Endodermal cell (in vitro differentiated cells): ENCODE measurements around the gene PPIP5K1. TPM values are rescaled to one million over a fixed set of nuclear protein-coding genes. Genes with fewer than 3 reads are reported as not detected.

ENCODE experiments used
- DNase-seq: peaks from one replicate; pipeline ENCODE4 v3.0.0-alpha.2; 2017
- H3K27ac ChIP-seq: 2 replicates; pipeline ENCODE4 v1.5.1; 2013; ENCODE audit warnings: mild to moderate bottlenecking, low read depth, low read length, moderate library complexity
- H3K27me3 ChIP-seq: 2 replicates; pipeline ENCODE4 v1.6.1; 2013; ENCODE audit warnings: mild to moderate bottlenecking, low read length, moderate library complexity; ENCODE audit not compliant: insufficient read depth, control insufficient read depth, poor library complexity, severe bottlenecking
- H3K36me3 ChIP-seq: 2 replicates; pipeline ENCODE4 v1.7.0; 2013; ENCODE audit warnings: mild to moderate bottlenecking, low read length, moderate library complexity; ENCODE audit not compliant: control insufficient read depth, insufficient read depth
- H3K4me1 ChIP-seq: one replicate; pipeline ENCODE4 v1.7.0; 2013; ENCODE audit warnings: low read length; ENCODE audit not compliant: control insufficient read depth, insufficient read depth
- H3K4me3 ChIP-seq: 2 replicates; pipeline ENCODE4 v1.5.1; 2013; ENCODE audit warnings: mild to moderate bottlenecking, low read length, moderate library complexity
- H3K9ac ChIP-seq: 2 replicates; pipeline ENCODE4 v1.6.1; 2013; ENCODE audit warnings: mild to moderate bottlenecking, low read length, moderate library complexity; ENCODE audit not compliant: poor library complexity, severe bottlenecking; ENCODE audit errors: extremely low read depth
- H3K9me3 ChIP-seq: 2 replicates; pipeline ENCODE4 v1.6.1; 2013; ENCODE audit warnings: mild to moderate bottlenecking, low read length, moderate library complexity; ENCODE audit not compliant: control insufficient read depth
- H3K27ac Mint-ChIP-seq: 2 replicates; pipeline ENCODE4 v1.8.0; 2020; ENCODE audit warnings: mixed read lengths
- H3K27me3 Mint-ChIP-seq: 2 replicates; pipeline ENCODE4 v1.8.0; 2021; ENCODE audit warnings: mild to moderate bottlenecking, mixed read lengths; ENCODE audit not compliant: insufficient read depth
- H3K36me3 Mint-ChIP-seq: 2 replicates; pipeline ENCODE4 v1.8.0; 2020; ENCODE audit warnings: low read depth, mixed read lengths
- H3K4me1 Mint-ChIP-seq: 2 replicates; pipeline ENCODE4 v1.8.0; 2020; ENCODE audit warnings: mixed read lengths
- H3K4me3 Mint-ChIP-seq: 2 replicates; pipeline ENCODE4 v1.8.0; 2020; ENCODE audit warnings: mild to moderate bottlenecking, moderate library complexity, mixed read lengths
- H3K9me3 Mint-ChIP-seq: 2 replicates; pipeline ENCODE4 v1.8.0; 2020; ENCODE audit warnings: mild to moderate bottlenecking, mixed read lengths
- CTCF ChIP-seq: fragments of 200-600 bp; sonication (generic); conservative IDR thresholded peaks from 2 replicates; pipeline ENCODE4 v1.5.0; 2021; ENCODE audit warnings: antibody characterized with exemption, mild to moderate bottlenecking
- WGBS, 2 experiments: methylation state at CpG; one replicate each; pipeline versions ENCODE4 v1.1.5 to v1.1.7; 2013; ENCODE audit warnings: missing lambda C conversion rate in 2 of 2, mixed read lengths in 1 of 2; ENCODE audit not compliant: insufficient coverage in 1 of 2, insufficient read length in 1 of 2; 5-methylcytosine and 5-hydroxymethylcytosine counted together
- total RNA-seq, 2 donors: library from RNA; stranded (reverse); fragmentation: NEBNext Ultra II Directional in 1 of 2; extraction: Animal tissue kit (Norgen Biotek cat#: 25700) in 1 of 2; gene quantifications; 2 replicates in 1 of 2; 3 replicates in 1 of 2; pipeline ENCODE4 v1.2.1, GENCODE V29; 2021

The PPIP5K1 gene
- total RNA-seq, 2 donors from 2014 or later = 3.3 to 16.0 TPM

GRCh38 chr15:43498990-43499389 lies 91.0 kb downstream of the PPIP5K1 start:
- Mint-ChIP-seq H3K4me3 (no peak overlapping the region), H3K4me1 (peaks cover 7% of the 10 kb centered on the region), H3K36me3 (no peaks in the 10 kb centered on the region), H3K27me3 (peaks cover 2% of the 10 kb centered on the region), H3K9me3 (no peaks in the 10 kb centered on the region), H3K27ac (no peak overlapping the region)
- H3K9ac ChIP-seq = no peak overlapping the region
- H3K36me3 ChIP-seq = no peaks in the 10 kb centered on the region
- no peaks in the 10 kb centered on the region for H3K4me1 ChIP-seq
- no peaks in the 10 kb centered on the region for H3K9me3 ChIP-seq
- no peak overlapping the region for H3K27ac ChIP-seq
- TF ChIP-seq CTCF = no peak
- no peak overlapping the region for H3K4me3 ChIP-seq
- no peak for DNase-seq
- WGBS, 2 experiments = 85% methylated on average over 3 of the region's 3 CpGs; no CpG with 5 or more reads in 1 of the 2 experiments
- no peaks in the 10 kb centered on the region for H3K27me3 ChIP-seq

- peaks cover 26% of the 10 kb centered on the region for H3K36me3 Mint-ChIP-seq
- H3K4me1 ChIP-seq = no peaks in the 10 kb centered on the region
- H3K9ac ChIP-seq = peak overlapping the region; percentile 96
- H3K27ac Mint-ChIP-seq = peak overlapping the region; percentile 100
- H3K36me3 ChIP-seq = peaks cover 22% of the 10 kb centered on the region
- WGBS, 2 experiments = 80 to 90% methylated on average over 5 to 7 of the region's 7 CpGs
- H3K27me3 ChIP-seq = no peaks in the 10 kb centered on the region
- no peak for TF ChIP-seq CTCF
- peak overlapping the region; percentile 83 for H3K27ac ChIP-seq
- H3K9me3 Mint-ChIP-seq = no peaks in the 10 kb centered on the region
- H3K4me1 Mint-ChIP-seq = peaks cover 26% of the 10 kb centered on the region
- H3K9me3 ChIP-seq = no peaks in the 10 kb centered on the region
- peak overlapping the region; percentile 90 for H3K4me3 ChIP-seq
- H3K27me3 Mint-ChIP-seq = peaks cover 2% of the 10 kb centered on the region
- H3K4me3 Mint-ChIP-seq = peak overlapping the region; percentile 98
- DNase-seq = no peak
Measured at GRCh38 chr15:43493703-43494472, 96.1 kb downstream of the PPIP5K1 start.

- Mint-ChIP-seq H3K4me3 (peak within 1 kb of the TSS; percentile 98), H3K4me1 (peaks cover 26% of the 10 kb centered on the region), H3K36me3 (peaks cover 36% of the 10 kb centered on the region), H3K27me3 (peaks cover 2% of the 10 kb centered on the region), H3K9me3 (no peaks in the 10 kb centered on the region), H3K27ac (peak within 1 kb of the TSS; percentile 100)
- peak within 1 kb of the TSS; percentile 97 for H3K27ac ChIP-seq
- WGBS, 2 experiments = 1 to 2% methylated on average over 19 to 54 of the region's 54 CpGs
- peak within 1 kb of the TSS; percentile 96 for H3K9ac ChIP-seq
- no peaks in the 10 kb centered on the region for H3K27me3 ChIP-seq
- peak within 1 kb of the TSS; percentile 90 for H3K4me3 ChIP-seq
- no peaks in the 10 kb centered on the region for H3K4me1 ChIP-seq
- H3K9me3 ChIP-seq = no peaks in the 10 kb centered on the region
- no peak for TF ChIP-seq CTCF
- peak; percentile 99 for DNase-seq
- peaks cover 31% of the 10 kb centered on the region for H3K36me3 ChIP-seq
Measured at GRCh38 chr15:43492673-43493601, 97.1 kb downstream of the PPIP5K1 start, which contains the start of gene TP53BP1. TP53BP1 (minus strand) TSS chr15:43493156; CDS start chr15:43493043, 113 bp downstream.
